T47D (cell line): Measurements from ENCODE around the gene IL12B.

Source experiments
- DNase-seq, 2 experiments: peaks; one replicate each; pipeline versions ENCODE4 v3.0.0 to v3.0.0-alpha.2; 2011 to 2012; ENCODE audit warnings: low read depth in 1 of 2, low spot score in 1 of 2
- JUND ChIP-seq: IDR thresholded peaks from 2 replicates; pipeline ENCODE4 v1.6.1; 2012; ENCODE audit warnings: low read depth
- in situ Hi-C: cut with HindIII; loops from 2 replicates; pipeline ENCODE4 v1.10.0; 2016; ENCODE audit warnings: low sequenced_read_pairs, low pct_unique_long_range_greater_than_20kb

The IL12B gene

DNA sequence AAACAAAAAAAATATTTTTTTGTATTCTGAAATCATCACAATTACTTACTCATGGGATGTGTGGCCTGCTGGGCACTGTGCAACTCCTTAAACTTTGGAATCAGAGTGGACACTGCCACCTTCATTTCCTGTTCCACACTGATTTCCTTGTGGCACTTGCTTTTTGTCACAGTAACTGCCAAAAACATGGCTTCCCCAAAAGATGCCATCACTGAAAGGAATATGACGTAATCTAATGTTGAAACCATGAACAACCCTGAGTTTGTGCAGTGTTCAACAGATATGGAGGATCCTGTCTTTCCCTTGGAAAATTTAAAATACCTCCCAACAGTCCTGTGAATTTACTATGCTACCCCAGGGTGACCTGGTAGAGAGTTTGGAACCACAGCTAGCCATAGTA lies 12.6 kb upstream of the IL12B start:
- in situ Hi-C loops: no loop called here
- DNase-seq: no peak
- TF ChIP-seq JUND: no peak

DNA sequence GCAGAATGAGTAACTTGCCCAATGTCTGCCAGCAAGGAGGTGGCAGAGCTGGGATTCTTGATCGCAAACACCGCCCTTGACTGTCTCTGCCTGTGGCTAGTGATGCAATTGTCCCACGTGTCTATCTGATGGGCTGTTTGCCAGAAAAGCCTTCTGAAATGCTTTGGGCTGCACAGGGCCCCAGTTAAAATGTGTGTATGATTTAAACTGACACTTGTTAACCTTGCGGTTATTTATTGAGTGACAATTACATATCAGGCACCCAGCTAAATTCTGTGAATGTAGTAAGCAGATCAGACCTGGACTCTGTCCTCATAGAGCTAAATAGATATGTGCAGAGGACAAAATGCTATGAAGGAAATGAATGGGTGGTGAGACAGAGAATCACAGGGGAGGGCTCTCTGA lies 11.6 kb upstream of the IL12B start:
- peak; percentile 31 to 94 for DNase-seq
- peak; percentile 53; the same call in 1 of the 2 replicates for TF ChIP-seq JUND
- in situ Hi-C loops: no loop called here

DNA sequence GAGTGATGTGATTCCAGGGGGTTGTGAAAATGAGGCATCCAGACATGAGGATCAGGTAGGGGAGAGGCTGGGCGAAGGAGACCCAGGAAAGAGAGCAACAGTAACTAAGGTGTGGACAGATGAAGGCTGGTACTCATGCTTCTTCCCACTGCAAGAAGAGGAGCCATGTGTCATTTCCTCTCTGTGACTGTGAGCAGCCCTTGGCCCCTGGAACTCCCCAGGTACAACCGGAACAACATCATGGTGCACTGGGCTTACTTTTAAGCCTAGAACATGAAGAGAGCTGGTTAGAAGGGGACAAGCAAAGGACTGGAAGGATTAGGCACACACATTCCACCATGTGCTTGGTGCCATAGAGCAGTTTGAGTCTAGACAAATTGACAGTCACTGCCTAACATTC lies 10.9 kb upstream of the IL12B start:
- no peak for TF ChIP-seq JUND
- in situ Hi-C loops: no loop called here
- DNase-seq: no peak

GRCh38 chr5:159340511-159340910 lies 10.2 kb upstream of the IL12B start:
- TF ChIP-seq JUND: no peak
- DNase-seq: no peak
- in situ Hi-C loops: no loop called here

GRCh38 chr5:159339460-159339859 lies 9.2 kb upstream of the IL12B start:
- in situ Hi-C loops: no loop called here
- TF ChIP-seq JUND: no peak

DNA sequence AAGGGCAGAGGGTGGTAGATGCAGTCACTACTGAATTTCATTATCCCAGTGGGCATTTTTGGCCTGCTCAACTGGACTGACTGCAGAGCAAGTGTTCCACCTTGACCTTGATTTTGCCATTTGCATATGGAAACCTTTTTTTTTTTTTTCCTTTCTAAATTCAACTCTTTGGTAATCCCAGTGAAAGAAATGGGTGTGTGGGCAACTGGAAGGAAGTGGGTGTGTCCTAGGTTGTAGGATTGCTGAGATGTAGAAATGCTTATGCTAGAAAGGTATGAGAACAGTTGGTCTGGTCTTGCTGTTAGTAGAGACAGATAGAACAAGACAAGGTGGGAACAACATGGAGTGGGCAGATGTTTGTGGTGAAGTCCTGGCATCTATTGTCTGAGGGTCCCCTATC lies 7.8 kb upstream of the IL12B start:
- no peak for TF ChIP-seq JUND

More at GRCh38 chr5:159339460-159339859, 9.2 kb upstream of the IL12B start:
- no peak for DNase-seq

GRCh38 chr5:159337016-159337955 lies 7.0 kb upstream of the IL12B start:
- TF ChIP-seq JUND: no peak
- DNase-seq: no peak
- in situ Hi-C loops: no loop called here

More for the DNA sequence above, 7.8 kb upstream of the IL12B start:
- DNase-seq: no peak
- in situ Hi-C loops: no loop called here

- in situ Hi-C loops: no loop called here
- TF ChIP-seq JUND: no peak
- no peak for DNase-seq
These were observed 6.3 kb upstream of the IL12B start for GRCh38 chr5:159336586-159336985.

- no peak for TF ChIP-seq JUND
- in situ Hi-C loops: no loop called here
- DNase-seq: no peak
These were observed 3.2 kb upstream of the IL12B start for GRCh38 chr5:159333545-159333925.

- in situ Hi-C loops: no loop called here
- no peak for DNase-seq
- TF ChIP-seq JUND: no peak
These were observed 2.7 kb upstream of the IL12B start for GRCh38 chr5:159332800-159333544.

GRCh38 chr5:159331093-159331973 lies 1.0 kb upstream of the IL12B start:
- in situ Hi-C loops: no loop called here
- peak in 1 of 2 experiments; percentile 23 for DNase-seq
- TF ChIP-seq JUND: no peak

DNA sequence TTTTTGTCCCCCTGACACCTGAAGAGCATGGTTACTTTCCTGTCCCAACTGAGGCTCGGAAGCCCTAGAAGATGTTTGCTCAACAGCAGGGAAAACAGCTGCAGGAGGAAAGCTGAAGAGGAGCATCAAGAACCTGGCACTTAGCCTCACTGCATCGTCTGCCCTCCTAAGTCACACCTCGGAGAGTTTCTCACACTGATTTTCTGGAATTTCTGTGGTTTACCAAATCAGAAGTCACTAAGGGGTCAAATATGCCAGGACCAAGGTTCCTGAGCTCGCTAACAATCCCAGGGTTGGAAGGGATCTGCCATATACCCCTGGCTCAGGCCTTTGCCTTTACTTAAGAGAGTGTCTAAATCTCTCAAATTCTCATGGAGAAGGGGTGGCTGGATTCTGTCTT lies 5.3 kb downstream of the IL12B start:
- in situ Hi-C loops: no loop called here
- TF ChIP-seq JUND: no peak
- no peak for DNase-seq
